Vagina (tissue), 2 donors: ENCODE measurements around the gene RCN2. TPM values are rescaled to one million over a fixed set of nuclear protein-coding genes. Genes with fewer than 3 reads are reported as not detected.

Experiments used
- DNase-seq, 2 donors: peaks; one replicate each; pipeline ENCODE4 v3.0.0-alpha.2; 2017; ENCODE audit errors: extremely low spot score in 2 of 2
- H3K27ac ChIP-seq: fragments of 200-600 bp; sonication (generic); one replicate; pipeline ENCODE4 v1.5.1; 2019
- H3K27me3 ChIP-seq: fragments of 200-600 bp; sonication (generic); one replicate; pipeline ENCODE4 v1.5.1; 2019
- H3K36me3 ChIP-seq, 2 donors: fragments of 200-600 bp; sonication (generic); one replicate each; pipeline ENCODE4 v1.5.1; 2017 to 2019
- H3K4me1 ChIP-seq: fragments of 200-600 bp; sonication (generic); one replicate; pipeline ENCODE4 v1.5.1; 2019
- H3K4me3 ChIP-seq, 2 donors: fragments of 200-600 bp; sonication (generic); 1 replicate in 1 of 2; 2 replicates in 1 of 2; pipeline ENCODE4 v1.5.1; 2016 to 2019
- H3K9me3 ChIP-seq: fragments of 200-600 bp; sonication (generic); one replicate; pipeline ENCODE4 v1.5.1; 2019
- POLR2A ChIP-seq, 2 donors: fragments of 450-650 bp; IDR thresholded peaks; one replicate each; pipeline ENCODE4 v1.6.1; 2017; ENCODE audit warnings: antibody characterized with exemption in 2 of 2, mild to moderate bottlenecking in 2 of 2, moderate library complexity in 2 of 2
- POLR2AphosphoS5 ChIP-seq, 2 donors: sonication (generic); formaldehyde crosslinking; IDR thresholded peaks; one replicate each; pipeline ENCODE4 v1.9.0; 2017; ENCODE audit warnings: antibody characterized with exemption in 2 of 2, mild to moderate bottlenecking in 2 of 2, low read depth in 1 of 2; ENCODE audit not compliant: insufficient read depth in 1 of 2
- intact Hi-C: fragments of 100-400 bp; cut with DNase I; formaldehyde crosslinking; loops from one replicate; pipeline ENCODE4 v1.15.1; 2023
- total RNA-seq: library from RNA; depleted of rRNA; stranded (reverse); fragments of >200 nt; gene quantifications from one replicate; pipeline ENCODE4 v1.2.3, GENCODE V29; 2016
- TF ChIP-seq, protein P1 (sequence below), 3 experiments: fragments of 450-650 bp in 2 of 3; fragments of 200-600 bp in 1 of 3; sonication (generic) in 1 of 3; IDR thresholded peaks; one replicate each; pipeline ENCODE4 v1.5.1; 2017 to 2019; ENCODE audit warnings: antibody characterized with exemption in 3 of 3, mild to moderate bottlenecking in 2 of 3, moderate library complexity in 2 of 3

RCN2 gene
- total RNA-seq, 1 donor from 2014 or later, result 39.5 TPM

DNA sequence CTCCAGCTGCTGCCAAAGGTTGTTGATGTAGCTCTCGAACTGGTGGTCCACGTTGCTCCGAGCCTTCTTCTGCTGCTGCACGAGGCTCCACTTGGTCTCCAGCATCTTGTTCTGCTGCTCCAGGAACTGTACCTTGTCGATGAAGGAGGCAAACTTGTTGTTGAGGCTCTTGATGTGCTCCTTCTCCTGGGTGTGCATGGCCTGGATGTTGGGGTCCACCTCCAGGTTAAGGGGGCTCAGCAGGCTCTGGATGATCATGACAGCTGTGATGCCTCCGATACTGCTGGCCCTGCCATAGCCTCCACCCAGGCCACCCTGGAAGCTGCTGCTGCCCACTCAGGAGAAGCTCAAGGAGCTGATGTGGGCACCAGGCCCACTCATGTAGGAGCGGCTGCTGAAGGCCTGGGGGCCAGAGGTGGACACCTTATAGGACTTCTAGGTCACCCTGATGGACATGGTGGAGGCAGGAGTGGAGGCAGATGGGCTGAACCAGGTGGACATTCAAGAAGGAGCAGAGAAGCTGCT, 48.5 kb downstream of the RCN2 start:
- intact Hi-C loops, result no loop called here

DNA sequence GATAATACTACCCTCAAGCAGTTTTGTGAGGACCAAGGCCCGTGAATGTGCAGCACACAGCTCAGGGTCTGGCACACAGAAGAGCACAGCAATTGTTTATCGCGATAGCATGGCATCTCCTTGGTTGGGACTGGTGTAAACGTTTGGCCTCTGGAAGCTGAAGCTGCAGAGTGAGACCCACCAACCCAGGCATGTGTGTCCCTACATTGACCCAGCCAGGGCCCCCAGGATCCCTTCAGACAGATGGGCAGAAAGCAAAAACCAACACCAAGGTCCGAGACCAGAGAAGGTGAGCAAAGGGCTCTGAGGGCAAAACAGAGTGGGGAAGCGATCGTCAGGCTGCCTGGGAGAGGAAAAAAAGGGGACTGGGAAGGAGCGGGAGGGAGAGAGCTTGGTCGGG, 50.8 kb downstream of the RCN2 start:
- H3K9me3 ChIP-seq, result no peaks in the 10 kb centered on the region
- no peak overlapping the region for H3K27ac ChIP-seq
- DNase-seq, result no peak
- TF ChIP-seq, protein P1, sequence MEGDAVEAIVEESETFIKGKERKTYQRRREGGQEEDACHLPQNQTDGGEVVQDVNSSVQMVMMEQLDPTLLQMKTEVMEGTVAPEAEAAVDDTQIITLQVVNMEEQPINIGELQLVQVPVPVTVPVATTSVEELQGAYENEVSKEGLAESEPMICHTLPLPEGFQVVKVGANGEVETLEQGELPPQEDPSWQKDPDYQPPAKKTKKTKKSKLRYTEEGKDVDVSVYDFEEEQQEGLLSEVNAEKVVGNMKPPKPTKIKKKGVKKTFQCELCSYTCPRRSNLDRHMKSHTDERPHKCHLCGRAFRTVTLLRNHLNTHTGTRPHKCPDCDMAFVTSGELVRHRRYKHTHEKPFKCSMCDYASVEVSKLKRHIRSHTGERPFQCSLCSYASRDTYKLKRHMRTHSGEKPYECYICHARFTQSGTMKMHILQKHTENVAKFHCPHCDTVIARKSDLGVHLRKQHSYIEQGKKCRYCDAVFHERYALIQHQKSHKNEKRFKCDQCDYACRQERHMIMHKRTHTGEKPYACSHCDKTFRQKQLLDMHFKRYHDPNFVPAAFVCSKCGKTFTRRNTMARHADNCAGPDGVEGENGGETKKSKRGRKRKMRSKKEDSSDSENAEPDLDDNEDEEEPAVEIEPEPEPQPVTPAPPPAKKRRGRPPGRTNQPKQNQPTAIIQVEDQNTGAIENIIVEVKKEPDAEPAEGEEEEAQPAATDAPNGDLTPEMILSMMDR (IDR thresholded peaks at IDR 0.05), result no peak
- H3K4me3 ChIP-seq, result no peak overlapping the region
- H3K27me3 ChIP-seq, result no peaks in the 10 kb centered on the region
- H3K36me3 ChIP-seq, result no peaks in the 10 kb centered on the region
- intact Hi-C loops, result no loop called here
- no peaks in the 10 kb centered on the region for H3K4me1 ChIP-seq

More for the DNA sequence above, 48.5 kb downstream of the RCN2 start:
- Histone ChIP-seq H3K4me3 (no peak overlapping the region), H3K36me3 (no peaks in the 10 kb centered on the region), H3K4me1 (no peaks in the 10 kb centered on the region), H3K9me3 (no peaks in the 10 kb centered on the region), H3K27ac (no peak overlapping the region), H3K27me3 (no peaks in the 10 kb centered on the region)
- no peak for DNase-seq
- no peak for TF ChIP-seq POLR2A (IDR thresholded peaks at IDR 0.05)

DNA sequence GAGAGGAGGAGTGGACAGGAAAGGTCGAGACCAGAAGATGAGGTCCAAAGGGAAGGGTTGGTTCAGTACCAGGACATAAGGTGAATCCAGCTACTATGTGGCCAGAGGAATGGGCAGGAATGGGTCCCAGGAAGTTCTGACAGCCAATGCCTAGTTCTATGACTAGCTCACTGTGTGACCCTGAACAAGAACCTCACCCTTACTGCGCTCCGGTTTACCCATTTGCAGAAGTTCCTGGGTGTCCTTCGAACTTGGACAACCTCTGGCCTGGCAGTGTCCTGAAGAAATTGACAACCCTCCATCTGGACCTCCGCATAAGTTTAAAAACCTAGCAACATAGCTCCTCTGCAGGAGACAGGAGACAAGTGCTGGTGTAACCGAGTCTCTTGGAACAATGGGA, 51.2 kb downstream of the RCN2 start:
- intact Hi-C loops, result no loop called here
- Histone ChIP-seq H3K27ac (no peak overlapping the region), H3K4me3 (no peak overlapping the region), H3K4me1 (no peaks in the 10 kb centered on the region), H3K36me3 (no peaks in the 10 kb centered on the region), H3K27me3 (no peaks in the 10 kb centered on the region), H3K9me3 (no peaks in the 10 kb centered on the region)
- DNase-seq, result no peak
- TF ChIP-seq, protein P1 (IDR thresholded peaks at IDR 0.05), result no peak
- no peak for TF ChIP-seq POLR2AphosphoS5 (IDR thresholded peaks at IDR 0.05; ENCODE audit: insufficient read depth in 1 of 2, low read depth in 1 of 2)
- no peak for TF ChIP-seq POLR2A (IDR thresholded peaks at IDR 0.05)

DNA sequence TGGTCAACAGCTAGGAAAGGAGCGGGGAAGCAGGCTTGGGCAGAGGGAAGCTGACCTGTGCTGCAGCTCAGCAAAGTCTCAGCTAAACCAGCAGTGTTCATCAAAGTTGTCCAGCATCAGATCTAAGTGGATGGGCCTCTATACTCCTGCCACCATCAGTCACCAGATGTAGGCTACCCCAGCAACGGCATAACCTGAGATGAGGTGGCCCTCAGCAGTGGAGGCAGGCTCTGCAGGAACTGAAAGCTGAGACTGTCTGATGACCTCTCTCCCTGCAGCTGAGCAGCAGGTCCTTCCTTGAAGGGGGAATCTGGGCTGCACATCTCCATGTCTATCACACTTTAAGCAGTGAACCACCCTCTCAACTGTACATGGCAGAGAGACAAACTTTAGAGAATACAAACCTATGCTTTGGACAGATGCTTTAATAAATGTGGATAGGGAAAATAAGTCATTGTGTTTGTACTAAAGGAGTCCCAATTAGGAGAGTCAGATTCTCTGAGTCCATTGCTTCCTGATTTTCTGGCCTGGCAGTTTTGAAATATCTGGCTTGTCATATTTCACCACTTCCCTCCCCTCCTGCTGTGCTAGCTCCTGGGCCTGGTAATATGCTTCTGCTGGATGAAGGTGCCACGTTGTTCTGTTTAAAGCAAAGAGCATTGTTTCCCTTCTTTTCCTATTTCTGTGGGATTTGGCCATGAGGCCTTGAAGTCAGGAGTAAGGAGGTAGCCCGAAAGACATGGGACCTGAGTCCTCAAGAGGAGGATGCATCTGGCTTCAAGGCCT, 52.2 kb downstream of the RCN2 start:
- Histone ChIP-seq H3K4me1 (no peaks in the 10 kb centered on the region), H3K36me3 (no peaks in the 10 kb centered on the region), H3K9me3 (no peaks in the 10 kb centered on the region), H3K4me3 (no peak overlapping the region), H3K27me3 (no peaks in the 10 kb centered on the region), H3K27ac (no peak overlapping the region)
- TF ChIP-seq POLR2A (IDR thresholded peaks at IDR 0.05), result no peak
- no peak for TF ChIP-seq POLR2AphosphoS5 (IDR thresholded peaks at IDR 0.05; ENCODE audit: insufficient read depth in 1 of 2, low read depth in 1 of 2)
- TF ChIP-seq, protein P1 (IDR thresholded peaks at IDR 0.05), result no peak
- intact Hi-C loops, result no loop called here
- DNase-seq, result no peak

- DNase-seq, result no peak
- intact Hi-C loops, result no loop called here
These were observed 55.2 kb downstream of the RCN2 start for GRCh38 chr15:76986743-76987142.

More at GRCh38 chr15:76986743-76987142, 55.2 kb downstream of the RCN2 start:
- TF ChIP-seq, protein P1 (IDR thresholded peaks at IDR 0.05), result no peak
- TF ChIP-seq POLR2AphosphoS5 (IDR thresholded peaks at IDR 0.05; ENCODE audit: insufficient read depth in 1 of 2, low read depth in 1 of 2) (no peak), POLR2A (IDR thresholded peaks at IDR 0.05) (no peak)
- no peaks in the 10 kb centered on the region for H3K27me3 ChIP-seq
- H3K9me3 ChIP-seq, result no peaks in the 10 kb centered on the region
- H3K4me3 ChIP-seq, result no peak overlapping the region
- H3K36me3 ChIP-seq, result no peaks in the 10 kb centered on the region
- H3K4me1 ChIP-seq, result no peaks in the 10 kb centered on the region
- no peak overlapping the region for H3K27ac ChIP-seq
